DMS79 (cell line): Measurements from ENCODE around the gene EPAS1.

Source experiments
- DNase-seq: peaks from one replicate; lab custom pipeline; 2025; lab: John Stamatoyannopoulos, UW

EPAS1 gene

DNA sequence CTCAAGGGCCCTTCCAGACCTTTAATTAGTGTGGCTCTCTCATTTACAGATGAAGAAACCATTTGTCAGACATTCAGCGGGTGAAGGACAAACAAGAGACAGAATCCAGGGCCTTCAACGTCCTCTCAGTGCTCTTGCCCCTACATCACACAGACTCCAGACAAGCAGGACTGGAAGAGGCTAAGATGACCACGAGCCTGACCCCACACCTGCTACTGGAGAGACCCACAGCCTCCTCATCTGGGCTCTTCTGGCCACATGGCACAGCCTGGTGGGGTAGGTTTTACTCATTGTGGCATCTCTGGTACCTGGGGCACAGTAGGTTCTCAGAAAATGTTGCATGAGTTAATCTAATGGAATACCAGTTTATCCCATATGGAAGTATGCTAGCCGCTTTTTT is 112.5 kb downstream of the EPAS1 start:
- no peak for DNase-seq

DNA sequence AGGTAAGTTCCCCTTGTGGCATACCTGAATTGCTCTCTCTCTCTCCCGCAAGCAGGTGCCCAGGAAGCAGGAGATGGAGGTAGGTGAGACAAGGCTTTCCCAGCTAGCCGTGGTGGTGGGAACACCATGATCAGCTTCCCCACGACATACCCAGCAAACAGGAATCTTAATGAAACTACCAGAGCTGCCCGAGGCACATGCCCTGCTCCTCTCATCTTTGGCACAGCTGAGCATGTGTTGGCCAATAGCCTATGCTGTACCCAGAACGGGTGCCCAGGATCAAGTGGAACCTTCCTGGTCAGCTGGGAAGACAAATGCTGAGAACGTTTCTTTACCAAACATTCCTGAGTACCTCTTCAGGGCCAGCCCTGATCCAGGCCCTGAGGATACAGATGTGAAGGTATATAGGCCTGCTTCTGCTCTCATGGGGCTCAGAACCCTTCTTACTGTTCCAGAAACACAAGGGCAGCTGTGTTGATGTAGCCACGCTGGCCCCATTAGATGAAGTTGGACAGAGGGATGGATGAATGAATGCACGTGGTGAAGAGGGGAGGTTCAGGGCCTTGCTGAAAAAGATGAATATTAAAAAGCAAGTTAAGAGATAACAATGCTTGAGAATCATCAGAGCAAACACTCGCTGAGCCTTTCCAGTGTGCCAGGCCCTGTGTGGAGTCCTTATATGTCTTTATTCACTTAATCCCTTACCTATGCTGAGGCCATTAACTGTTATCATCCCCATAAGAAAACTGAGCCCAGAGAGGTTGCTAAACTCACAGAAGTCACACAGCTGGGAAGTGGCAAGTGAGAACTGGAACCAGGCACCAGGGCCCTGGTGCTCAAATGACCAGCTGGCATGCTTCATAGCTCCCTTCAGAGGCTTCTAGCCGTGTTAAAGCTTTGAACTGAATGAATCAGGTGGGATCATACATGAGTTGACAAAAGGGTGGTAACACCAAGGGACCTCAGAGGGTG is 113.4 kb downstream of the EPAS1 start:
- no peak for DNase-seq

- no peak for DNase-seq
Measured at GRCh38 chr2:46411245-46411641, 114.0 kb downstream of the EPAS1 start.

- DNase-seq, result no peak
Measured at GRCh38 chr2:46411985-46412384, 114.8 kb downstream of the EPAS1 start.

GRCh38 chr2:46413111-46413510 is 115.9 kb downstream of the EPAS1 start:
- DNase-seq, result no peak

DNA sequence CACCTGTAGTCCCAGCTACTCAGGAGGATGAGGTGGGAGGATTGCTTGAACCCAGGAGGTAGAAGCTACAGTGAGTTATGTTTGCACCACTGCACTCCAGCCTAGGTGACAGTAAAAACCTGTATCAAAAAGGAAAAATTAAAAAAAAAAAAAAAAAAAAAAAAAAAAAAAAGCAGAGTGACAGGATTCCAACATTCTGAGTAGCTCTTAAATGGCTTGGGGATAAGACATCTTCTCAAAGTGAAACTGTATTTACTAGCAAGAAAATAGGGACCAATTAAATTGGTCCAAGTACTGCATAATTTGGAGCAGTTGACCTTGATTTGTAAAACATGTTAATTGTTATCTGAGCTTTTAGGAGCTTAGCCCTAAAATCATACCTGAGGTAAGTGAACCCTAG is 116.4 kb downstream of the EPAS1 start:
- DNase-seq, result no peak

GRCh38 chr2:46414701-46415100 is 117.5 kb downstream of the EPAS1 start:
- no peak for DNase-seq

GRCh38 chr2:46416280-46416679 is 119.1 kb downstream of the EPAS1 start:
- DNase-seq, result no peak

- DNase-seq, result no peak
Measured at GRCh38 chr2:46416739-46417403, 119.7 kb downstream of the EPAS1 start.

DNA sequence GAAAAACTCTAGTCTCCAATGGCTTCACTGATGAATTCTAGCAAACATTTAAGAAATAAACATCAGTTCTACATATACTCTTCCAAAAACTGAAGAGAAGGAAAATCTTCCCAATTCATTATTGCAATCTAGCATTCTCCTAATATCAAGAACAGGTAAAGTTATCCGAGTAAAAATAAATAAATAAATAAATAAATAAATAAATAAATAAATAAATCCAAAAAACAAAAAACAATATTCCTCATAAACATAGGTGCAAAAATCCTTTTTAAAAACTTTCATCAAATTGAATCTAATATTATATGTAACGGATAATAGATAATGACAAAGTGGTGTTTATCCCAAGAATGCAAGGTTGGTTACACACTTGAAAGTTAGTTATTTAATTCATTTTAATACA is 123.7 kb downstream of the EPAS1 start:
- no peak for DNase-seq

- DNase-seq, result no peak
Measured at GRCh38 chr2:46421361-46421760, 124.2 kb downstream of the EPAS1 start.

GRCh38 chr2:46422717-46423394 is 125.6 kb downstream of the EPAS1 start:
- DNase-seq, result no peak

- no peak for DNase-seq
Measured at GRCh38 chr2:46424937-46425336, 127.7 kb downstream of the EPAS1 start.

DNA sequence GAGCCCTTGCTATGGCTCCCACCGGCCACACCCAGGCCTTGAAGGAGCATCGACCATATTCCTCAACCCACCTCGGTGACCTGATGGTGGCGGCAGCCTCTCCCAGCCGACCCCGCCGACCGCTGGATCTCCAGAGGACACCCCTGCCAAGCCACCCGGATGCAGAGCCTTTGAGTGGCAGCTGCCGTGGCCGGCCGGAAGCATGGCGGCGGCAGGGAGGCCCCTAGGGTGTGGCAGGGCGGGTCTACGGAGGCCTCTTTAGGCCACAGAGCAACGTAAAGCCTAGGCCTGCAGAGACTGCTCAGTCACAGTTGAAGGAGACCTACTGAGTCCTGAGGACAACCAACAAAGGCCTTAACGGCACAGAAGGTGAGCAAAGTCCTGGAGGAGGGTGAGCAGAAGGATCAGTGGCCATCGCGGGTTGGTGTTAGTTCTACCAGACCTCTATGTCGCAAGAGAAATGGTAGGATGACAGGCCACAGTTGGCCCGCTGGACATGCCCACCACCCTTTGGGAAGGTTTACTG is 131.8 kb downstream of the EPAS1 start:
- no peak for DNase-seq

- DNase-seq, result no peak
Measured at GRCh38 chr2:46430413-46430812, 133.2 kb downstream of the EPAS1 start.

GRCh38 chr2:46430992-46431391 is 133.8 kb downstream of the EPAS1 start:
- DNase-seq, result no peak

DNA sequence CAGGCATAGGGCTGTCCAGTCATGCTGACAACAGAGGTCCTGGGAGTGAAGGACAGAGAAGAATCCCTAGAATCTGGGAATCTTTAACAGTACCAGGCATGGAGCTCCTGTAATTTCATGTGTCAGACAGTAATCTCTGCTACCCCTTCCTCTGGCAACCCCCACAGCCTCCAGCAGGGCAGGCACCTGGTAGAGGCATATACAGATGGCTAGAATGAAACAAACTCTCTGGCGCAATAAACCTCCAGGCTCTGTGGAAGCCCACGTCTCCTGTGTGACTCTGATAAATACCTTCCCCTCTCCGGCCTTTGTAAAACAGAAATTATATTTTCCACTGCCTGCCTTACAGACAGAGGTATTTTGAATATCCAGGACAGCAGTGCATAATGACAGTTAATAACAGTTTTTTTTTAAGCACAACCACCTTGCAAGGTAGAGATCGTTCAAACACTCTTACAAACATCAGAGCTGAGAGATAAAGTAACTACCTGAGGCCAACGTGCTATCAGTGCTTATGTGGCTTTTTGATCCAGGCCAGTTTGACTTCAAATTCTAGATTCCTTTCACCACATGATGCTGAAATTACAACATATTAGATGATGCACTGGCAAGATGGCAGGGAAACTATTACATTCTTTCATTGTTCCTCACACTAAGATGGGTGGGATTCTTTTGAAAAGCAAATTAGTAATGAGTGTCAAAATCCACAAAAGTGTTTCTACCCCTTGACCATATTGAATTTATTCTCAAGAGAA is 134.5 kb downstream of the EPAS1 start:
- DNase-seq, result no peak

- DNase-seq, result no peak
Measured at GRCh38 chr2:46434851-46435273, 137.7 kb downstream of the EPAS1 start.

DNA sequence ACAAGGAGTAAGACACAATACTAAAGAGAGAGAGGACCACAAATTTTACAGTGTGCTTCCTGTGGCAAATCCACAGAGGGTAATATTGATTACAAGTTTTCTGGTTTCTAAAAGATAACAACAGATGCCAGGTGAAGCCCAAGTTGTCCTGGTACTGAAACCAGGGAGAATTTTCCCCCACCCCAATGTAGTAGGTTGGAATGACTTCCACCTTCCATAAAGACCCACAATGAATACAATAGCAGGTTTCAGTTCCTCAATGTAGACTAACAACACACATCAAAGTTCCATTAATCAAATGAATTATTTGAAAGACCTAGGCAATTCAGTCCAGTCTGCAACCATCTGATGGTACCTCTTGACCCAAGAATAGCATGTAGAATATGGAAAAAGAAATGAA is 138.1 kb downstream of the EPAS1 start:
- no peak for DNase-seq

DNA sequence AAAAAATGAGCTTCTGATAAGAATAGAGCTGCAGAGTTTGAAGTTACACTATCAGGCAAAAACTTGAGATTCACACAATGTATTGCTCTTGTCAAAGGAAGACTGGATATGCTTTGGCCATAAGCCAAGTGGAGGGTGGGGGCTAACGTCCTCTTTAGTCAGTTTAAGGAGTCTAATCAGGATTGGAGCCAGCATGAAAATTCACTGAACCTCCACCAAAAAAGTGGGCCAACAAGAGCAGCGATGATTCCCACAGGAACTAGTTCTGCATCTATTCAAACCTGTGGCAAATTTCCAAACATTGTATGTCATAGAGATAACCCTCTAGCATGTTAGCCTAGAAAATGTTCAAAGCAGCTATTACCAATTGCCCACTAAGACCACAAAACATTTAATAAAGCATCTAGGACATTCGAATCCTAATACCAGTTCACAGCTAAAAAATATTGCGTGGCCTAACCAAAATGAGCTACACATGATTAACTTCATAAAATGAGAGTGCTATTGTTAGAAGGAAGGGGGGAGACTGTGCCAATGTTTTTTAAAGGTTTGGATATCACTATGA is 138.7 kb downstream of the EPAS1 start:
- no peak for DNase-seq
